HG03354 (cell line): ENCODE data around the gene TAF1C.

Experiments
- ATAC-seq: cut with Tn5 transposase; IDR thresholded peaks from one replicate; pipeline ENCODE4 v1.9.1; 2021; ENCODE audit warnings: mild to moderate bottlenecking; ENCODE audit not compliant: unreplicated experiment, poor library complexity, severe bottlenecking

TAF1C gene

DNA sequence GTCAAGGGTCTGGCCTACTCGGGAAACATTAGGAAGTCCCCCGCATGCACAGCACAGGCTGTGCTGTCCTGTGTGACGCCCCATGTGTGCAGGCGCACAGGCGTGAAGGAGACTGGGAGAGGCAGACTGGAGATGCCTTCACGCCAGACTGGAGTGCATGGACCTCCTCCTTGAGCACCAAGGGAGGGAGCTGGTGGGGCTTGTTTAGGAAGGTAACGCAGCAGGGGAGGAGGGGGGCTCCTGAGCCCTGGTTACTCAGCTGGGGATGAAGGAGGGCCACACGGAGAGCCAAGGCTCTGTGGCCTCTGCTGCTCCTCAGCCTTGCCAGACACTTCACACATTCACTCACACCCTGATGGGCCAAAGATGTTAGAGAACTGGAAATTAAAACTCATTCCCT lies 49.6 kb downstream of the TAF1C start:
- no peak for ATAC-seq

DNA sequence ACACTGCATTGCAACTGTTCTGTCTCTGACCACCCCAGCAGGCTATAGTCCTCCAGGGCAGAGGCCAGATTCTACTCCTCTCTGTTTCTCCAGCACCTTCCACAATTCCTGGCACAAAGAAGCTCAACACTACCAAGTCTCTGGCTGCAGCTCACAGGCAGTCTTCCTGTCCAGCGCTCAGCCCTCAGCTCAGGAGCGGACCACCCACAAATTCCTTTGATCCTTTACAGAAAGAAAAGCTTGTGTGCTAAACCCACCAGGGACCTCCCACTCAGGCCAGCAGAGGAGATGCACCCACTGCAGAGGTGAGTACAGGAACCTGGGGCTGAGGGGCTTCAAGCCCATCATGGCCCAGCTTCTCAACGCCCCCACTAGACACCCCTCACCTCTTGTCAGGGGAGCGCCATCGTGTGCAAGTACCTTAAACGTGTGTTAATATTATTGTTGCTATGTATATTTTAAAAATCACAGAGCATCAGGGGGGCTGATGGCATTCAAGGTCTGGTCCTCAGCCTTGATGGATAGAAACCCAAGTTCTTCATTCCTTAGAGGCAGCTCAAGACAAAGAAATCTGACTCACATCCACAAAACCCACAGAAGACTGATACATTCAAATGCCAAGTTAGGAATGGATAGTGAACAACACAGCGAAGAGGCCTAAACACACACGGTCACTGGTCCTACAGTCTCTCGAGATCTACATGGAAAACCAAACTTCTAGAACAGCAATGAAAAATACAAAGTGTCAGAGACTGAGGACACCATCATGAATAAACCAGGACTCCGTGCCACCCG lies 50.3 kb downstream of the TAF1C start:
- no peak for ATAC-seq

DNA sequence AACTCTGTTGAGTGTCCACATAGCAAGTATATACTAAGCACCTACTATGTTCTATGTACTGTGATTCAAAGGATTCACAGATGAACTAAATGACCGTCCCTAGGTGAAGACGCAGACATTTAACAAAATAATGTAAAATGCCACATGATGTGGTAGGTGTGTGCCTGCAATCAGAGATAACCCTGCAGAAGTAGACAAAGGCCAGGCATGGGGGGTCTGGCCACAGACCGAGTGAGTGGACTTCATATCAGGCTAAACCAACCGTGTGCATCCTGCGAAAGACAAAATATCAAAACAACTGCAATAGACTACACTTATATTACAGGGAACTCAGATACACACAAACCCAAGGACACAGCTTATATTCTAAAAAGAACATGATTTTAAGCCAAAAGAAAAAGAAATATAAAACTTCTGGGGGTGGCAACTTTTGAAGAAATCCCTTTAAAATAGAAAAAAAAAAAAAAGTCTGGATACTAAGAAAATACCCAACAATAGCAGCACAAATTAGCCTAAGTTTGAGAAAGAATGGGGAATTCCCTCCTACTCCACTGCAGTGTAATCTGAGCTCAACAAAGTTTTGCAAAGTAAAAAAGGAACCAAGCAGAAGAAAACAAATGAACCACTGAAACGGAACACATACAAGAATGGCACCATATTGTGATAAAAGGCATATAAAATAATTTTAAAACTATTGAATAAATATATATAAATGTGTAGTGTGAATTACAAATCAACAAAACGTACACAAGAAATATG lies 54.2 kb downstream of the TAF1C start:
- no peak for ATAC-seq

DNA sequence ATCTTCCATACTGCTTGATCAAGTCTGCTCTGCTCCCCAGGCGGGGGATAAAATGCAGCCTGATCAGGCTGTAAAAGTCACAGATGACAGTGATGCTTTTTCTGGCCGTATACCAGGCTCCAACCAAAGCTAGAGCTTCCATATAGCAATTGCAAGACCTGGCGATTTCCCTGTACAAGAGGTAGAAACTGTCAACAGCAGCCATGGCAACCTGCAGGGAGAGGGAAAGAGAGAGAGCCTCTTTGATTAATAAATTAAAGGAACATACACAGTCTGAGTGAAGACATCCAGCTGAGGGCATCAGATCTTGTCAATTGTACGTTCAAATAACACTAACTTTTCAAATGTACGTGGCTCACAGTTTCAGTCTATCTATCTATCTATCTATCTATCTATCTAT lies 55.7 kb downstream of the TAF1C start:
- no peak for ATAC-seq
